SK-N-SH treated with all-trans-retinoic acid at 6 μM for 48 hours (cell line): ENCODE data around the gene ADAM10.

ENCODE experiments used
- BACH2 ChIP-seq: fragments of 250-450 bp; sonication (Bioruptor Pico); IDR thresholded peaks from 2 replicates; pipeline ENCODE4 v1.9.0; 2021; ENCODE audit warnings: mild to moderate bottlenecking, borderline replicate concordance
- ESRRG ChIP-seq: fragments of 250-450 bp; sonication (Bioruptor Pico); IDR thresholded peaks from 2 replicates; pipeline ENCODE4 v1.6.1; 2021; ENCODE audit warnings: mild to moderate bottlenecking
- ISL1 ChIP-seq: fragments of 250-450 bp; sonication (Bioruptor Pico); IDR thresholded peaks from 2 replicates; pipeline ENCODE4 v2.1.2; 2022; ENCODE audit warnings: mild to moderate bottlenecking, moderate library complexity
- PPARA ChIP-seq: fragments of 250-450 bp; sonication (Bioruptor Pico); IDR thresholded peaks from 2 replicates; pipeline ENCODE4 v1.5.0; 2020; ENCODE audit warnings: mild to moderate bottlenecking, borderline replicate concordance
- SNAI2 ChIP-seq: fragments of 250-450 bp; sonication (Bioruptor Pico); IDR thresholded peaks from 2 replicates; pipeline ENCODE4 v1.5.0; 2020; ENCODE audit warnings: mild to moderate bottlenecking, moderate library complexity
- ZC3H10 ChIP-seq: fragments of 250-450 bp; sonication (Bioruptor Pico); IDR thresholded peaks from 2 replicates; pipeline ENCODE4 v1.5.1; 2021; ENCODE audit warnings: mild to moderate bottlenecking, moderate library complexity
- ZFP3 ChIP-seq: fragments of 250-450 bp; sonication (Bioruptor Pico); IDR thresholded peaks from 2 replicates; pipeline ENCODE4 v1.5.0; 2020; ENCODE audit warnings: mild to moderate bottlenecking, moderate library complexity
- ZFP30 ChIP-seq: fragments of 450-650 bp; formaldehyde crosslinking; IDR thresholded peaks from 2 replicates; pipeline ENCODE4 v1.5.0; 2022; ENCODE audit warnings: mild to moderate bottlenecking, moderate library complexity
- TF ChIP-seq, protein P1 (sequence below): fragments of 250-450 bp; sonication (Bioruptor Pico); IDR thresholded peaks from 2 replicates; pipeline ENCODE4 v1.5.1; 2021; ENCODE audit warnings: mild to moderate bottlenecking, moderate library complexity
- TF ChIP-seq, protein P2 (sequence below): fragments of 250-450 bp; sonication (Bioruptor Pico); IDR thresholded peaks from 2 replicates; pipeline ENCODE4 v1.8.0; 2021; ENCODE audit warnings: low read depth, mild to moderate bottlenecking, moderate library complexity, borderline replicate concordance
- TF ChIP-seq, protein P3 (sequence below): fragments of 250-450 bp; sonication (Bioruptor Pico); IDR thresholded peaks from 2 replicates; pipeline ENCODE4 v1.5.1; 2020; ENCODE audit warnings: low read depth, mild to moderate bottlenecking, moderate library complexity

DNA sequence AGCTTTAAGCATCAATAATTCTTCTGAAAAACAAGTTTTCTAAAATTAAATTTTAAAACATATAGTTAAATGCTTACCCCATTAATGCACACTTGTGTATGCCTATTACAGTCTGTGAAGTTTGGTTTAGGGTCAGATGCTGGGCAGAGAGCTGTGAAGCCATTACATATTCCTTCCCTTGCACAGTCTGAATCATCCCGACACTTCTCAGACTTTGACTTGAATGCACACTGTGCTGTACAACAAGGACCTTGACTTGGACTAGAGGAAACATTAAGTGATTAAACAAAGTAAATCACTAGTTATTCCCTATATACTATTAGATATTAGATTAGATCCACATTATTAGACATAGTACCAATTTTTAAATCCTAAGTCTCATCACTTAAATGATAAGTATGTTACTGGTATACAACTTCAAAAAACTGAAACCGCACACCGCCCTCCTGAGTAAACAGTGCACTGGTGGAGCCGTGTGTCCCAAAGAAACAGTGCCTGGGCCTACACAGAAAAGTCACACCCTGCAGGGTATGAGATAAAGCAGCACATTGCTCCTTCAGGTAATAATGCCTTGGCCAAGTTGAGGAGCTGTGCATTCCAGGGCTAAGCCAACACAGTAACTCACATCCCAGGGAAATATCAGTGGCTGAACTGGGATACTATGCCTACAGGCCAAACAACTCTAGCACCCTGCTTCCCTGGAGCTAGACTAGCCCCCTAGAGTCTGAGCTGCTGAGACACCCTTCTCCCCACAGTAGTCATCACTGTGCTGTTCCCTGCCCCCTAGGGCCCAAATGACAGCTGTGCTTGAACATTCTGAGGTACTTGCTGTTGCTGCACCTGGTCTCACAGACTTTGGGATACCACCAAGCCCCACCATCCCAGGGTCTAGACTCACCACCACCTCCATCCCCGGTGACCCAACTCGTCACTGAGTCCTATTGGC lies 137.5 kb downstream of the ADAM10 start:
- TF ChIP-seq, protein P1, sequence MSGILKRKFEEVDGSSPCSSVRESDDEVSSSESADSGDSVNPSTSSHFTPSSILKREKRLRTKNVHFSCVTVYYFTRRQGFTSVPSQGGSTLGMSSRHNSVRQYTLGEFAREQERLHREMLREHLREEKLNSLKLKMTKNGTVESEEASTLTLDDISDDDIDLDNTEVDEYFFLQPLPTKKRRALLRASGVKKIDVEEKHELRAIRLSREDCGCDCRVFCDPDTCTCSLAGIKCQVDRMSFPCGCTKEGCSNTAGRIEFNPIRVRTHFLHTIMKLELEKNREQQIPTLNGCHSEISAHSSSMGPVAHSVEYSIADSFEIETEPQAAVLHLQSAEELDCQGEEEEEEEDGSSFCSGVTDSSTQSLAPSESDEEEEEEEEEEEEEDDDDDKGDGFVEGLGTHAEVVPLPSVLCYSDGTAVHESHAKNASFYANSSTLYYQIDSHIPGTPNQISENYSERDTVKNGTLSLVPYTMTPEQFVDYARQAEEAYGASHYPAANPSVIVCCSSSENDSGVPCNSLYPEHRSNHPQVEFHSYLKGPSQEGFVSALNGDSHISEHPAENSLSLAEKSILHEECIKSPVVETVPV (CRISPR knock-in tag): no peak
- TF ChIP-seq SNAI2 (no peak), PPARA (CRISPR knock-in tag) (no peak), BACH2 (CRISPR knock-in tag) (no peak), ESRRG (no peak), ZFP30 (CRISPR knock-in tag) (no peak), ZFP3 (CRISPR knock-in tag) (no peak), ISL1 (CRISPR knock-in tag) (no peak), ZC3H10 (CRISPR knock-in tag) (no peak)
- TF ChIP-seq, protein P2, sequence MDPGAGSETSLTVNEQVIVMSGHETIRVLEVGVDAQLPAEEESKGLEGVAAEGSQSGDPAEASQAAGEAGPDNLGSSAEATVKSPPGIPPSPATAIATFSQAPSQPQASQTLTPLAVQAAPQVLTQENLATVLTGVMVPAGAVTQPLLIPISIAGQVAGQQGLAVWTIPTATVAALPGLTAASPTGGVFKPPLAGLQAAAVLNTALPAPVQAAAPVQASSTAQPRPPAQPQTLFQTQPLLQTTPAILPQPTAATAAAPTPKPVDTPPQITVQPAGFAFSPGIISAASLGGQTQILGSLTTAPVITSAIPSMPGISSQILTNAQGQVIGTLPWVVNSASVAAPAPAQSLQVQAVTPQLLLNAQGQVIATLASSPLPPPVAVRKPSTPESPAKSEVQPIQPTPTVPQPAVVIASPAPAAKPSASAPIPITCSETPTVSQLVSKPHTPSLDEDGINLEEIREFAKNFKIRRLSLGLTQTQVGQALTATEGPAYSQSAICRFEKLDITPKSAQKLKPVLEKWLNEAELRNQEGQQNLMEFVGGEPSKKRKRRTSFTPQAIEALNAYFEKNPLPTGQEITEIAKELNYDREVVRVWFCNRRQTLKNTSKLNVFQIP: no peak
- TF ChIP-seq, protein P3, sequence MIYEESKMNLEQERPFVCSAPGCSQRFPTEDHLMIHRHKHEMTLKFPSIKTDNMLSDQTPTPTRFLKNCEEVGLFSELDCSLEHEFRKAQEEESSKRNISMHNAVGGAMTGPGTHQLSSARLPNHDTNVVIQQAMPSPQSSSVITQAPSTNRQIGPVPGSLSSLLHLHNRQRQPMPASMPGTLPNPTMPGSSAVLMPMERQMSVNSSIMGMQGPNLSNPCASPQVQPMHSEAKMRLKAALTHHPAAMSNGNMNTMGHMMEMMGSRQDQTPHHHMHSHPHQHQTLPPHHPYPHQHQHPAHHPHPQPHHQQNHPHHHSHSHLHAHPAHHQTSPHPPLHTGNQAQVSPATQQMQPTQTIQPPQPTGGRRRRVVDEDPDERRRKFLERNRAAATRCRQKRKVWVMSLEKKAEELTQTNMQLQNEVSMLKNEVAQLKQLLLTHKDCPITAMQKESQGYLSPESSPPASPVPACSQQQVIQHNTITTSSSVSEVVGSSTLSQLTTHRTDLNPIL (CRISPR knock-in tag): no peak
